Astrocyte of the cerebellum (primary cell): ENCODE results near the gene C1orf94.

Experiments
- DNase-seq: peaks from one replicate; pipeline ENCODE4 v3.0.0-alpha.2; 2011; ENCODE audit warnings: low read depth
- H3K4me3 ChIP-seq: 2 replicates; pipeline ENCODE4 v1.5.1; 2011; ENCODE audit warnings: mild to moderate bottlenecking, low read depth, low read length, moderate library complexity
- CTCF ChIP-seq: IDR thresholded peaks from 2 replicates; pipeline ENCODE4 v1.5.1; 2012; ENCODE audit warnings: low read length, low read depth, moderate library complexity, mild to moderate bottlenecking; ENCODE audit errors: missing control alignments
- in situ Hi-C: cut with HindIII; loops from 2 replicates; pipeline ENCODE4 v1.10.0; 2017; ENCODE audit warnings: low sequenced_read_pairs

C1orf94 gene

GRCh38 chr1:34265396-34265795 lies 88.7 kb downstream of the C1orf94 start:
- H3K4me3 ChIP-seq = no peak overlapping the region
- no peak for TF ChIP-seq CTCF
- in situ Hi-C loops = no loop called here

DNA sequence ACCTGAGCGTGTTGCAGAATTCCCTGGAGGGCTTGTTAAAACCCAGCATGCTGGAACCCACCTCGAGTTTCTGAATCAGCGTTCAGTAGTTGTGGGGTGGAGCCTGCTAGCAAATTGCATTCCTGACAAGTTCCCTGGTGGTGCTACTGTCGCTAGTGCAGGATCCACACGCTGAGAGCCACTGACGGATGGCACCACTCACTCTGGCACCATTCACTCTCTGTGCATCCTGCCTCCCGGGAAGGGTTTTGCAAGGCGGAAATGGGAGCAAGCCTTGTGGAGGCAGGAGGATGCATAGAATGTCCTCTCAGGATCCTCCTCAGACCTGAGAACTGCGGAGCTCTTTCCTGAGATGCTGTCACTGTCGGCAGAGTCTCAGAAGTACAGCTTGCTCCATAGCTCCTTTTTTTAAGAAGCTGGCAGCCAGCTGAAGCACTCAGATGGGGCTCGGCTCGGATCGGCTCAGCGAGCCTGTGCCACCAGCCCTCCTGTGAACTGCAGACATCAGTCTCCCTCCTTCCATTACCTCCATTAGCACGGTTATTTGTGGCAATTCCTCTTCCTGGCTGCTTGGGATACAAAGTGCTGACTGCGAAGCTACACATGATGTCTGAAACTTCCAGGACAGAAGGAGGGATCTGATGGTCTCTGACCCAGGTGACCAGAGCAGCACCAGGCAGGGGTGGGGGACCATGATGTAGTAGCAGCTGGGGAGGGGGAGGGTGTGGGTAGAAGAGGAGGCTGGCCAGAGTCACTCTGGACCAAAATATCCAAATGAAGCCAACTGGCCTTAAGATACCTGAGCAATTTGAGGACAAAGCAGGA lies 89.6 kb downstream of the C1orf94 start:
- no peak overlapping the region for H3K4me3 ChIP-seq
- no peak for DNase-seq
- no peak for TF ChIP-seq CTCF
- in situ Hi-C loops = no loop called here

More at GRCh38 chr1:34265396-34265795, 88.7 kb downstream of the C1orf94 start:
- DNase-seq = no peak

- TF ChIP-seq CTCF = no peak
Observed at GRCh38 chr1:34267326-34267725, 90.6 kb downstream of the C1orf94 start.

GRCh38 chr1:34268311-34268954 lies 91.7 kb downstream of the C1orf94 start:
- peak; percentile 23 for DNase-seq
- no peak for TF ChIP-seq CTCF
- in situ Hi-C loops = no loop called here
- no peak overlapping the region for H3K4me3 ChIP-seq

More at GRCh38 chr1:34267326-34267725, 90.6 kb downstream of the C1orf94 start:
- H3K4me3 ChIP-seq = no peak overlapping the region
- no peak for DNase-seq
- in situ Hi-C loops = no loop called here
